HepG2 (cell line): ENCODE measurements around the gene CADPS2. TPM values are rescaled to one million over a fixed set of nuclear protein-coding genes. Genes with fewer than 3 reads are reported as not detected.

Source experiments
- ATAC-seq: fragments of 200-7000 bp; cut with Tn5 transposase; 3 replicates; pipeline ENCODE4 v1.9.1; 2020; ENCODE audit warnings: mild to moderate bottlenecking, moderate library complexity
- BruUV-seq: library from RNA; stranded (reverse); fragments of 400-500 nt; replicated peaks from 2 replicates; lab custom pipeline; 2021; lab: Mats Ljungman, UMichigan
- CTCF ChIA-PET: fragments of 300-600 bp; formaldehyde crosslinking; extraction: SDS; loops from one replicate; lab custom pipeline; 2021; ENCODE audit warnings: low total read pairs, inconsistent platforms, low intra/inter-chr PET ratio; lab: Yijun Ruan, JAX
- POLR2A ChIA-PET: fragments of 350-600 bp; sonication (Branson Sonifier 250); formaldehyde crosslinking; loops from one replicate; lab custom pipeline; 2020; ENCODE audit warnings: antibody characterized with exemption, inconsistent platforms; lab: Yijun Ruan, JAX
- DNase-seq: peaks from one replicate; pipeline ENCODE4 v3.0.0-alpha.2; 2015; ENCODE audit warnings: low spot score
- FAIRE-seq: peaks from 3 replicates; lab custom pipeline; 2011; peaks lifted over from hg19 to GRCh38; lab: Jason Lieb, UNC
- H2AFZ ChIP-seq: one replicate; pipeline ENCODE4 v1.6.1; 2011; ENCODE audit warnings: low read length, inconsistent platforms
- H3K27ac ChIP-seq: fragments of 300-600 bp; 3 replicates; pipeline ENCODE4 v1.8.0; 2011; ENCODE audit warnings: mixed run types, mild to moderate bottlenecking, mixed read lengths, low read length, inconsistent platforms; ENCODE audit not compliant: insufficient read depth; ENCODE audit errors: extremely low read length
- H3K27me3 ChIP-seq, 2 experiments: fragments of 200-600 bp in 1 of 2; 2 replicates in 1 of 2; 3 replicates in 1 of 2; pipeline versions ENCODE4 v1.6.0 to v1.8.0; 2011; ENCODE audit warnings: low read length in 2 of 2, mild to moderate bottlenecking in 2 of 2, moderate library complexity in 2 of 2, inconsistent platforms in 1 of 2; ENCODE audit not compliant: insufficient read depth in 2 of 2, control insufficient read depth in 1 of 2
- H3K36me3 ChIP-seq, 2 experiments: fragments of 200-600 bp in 1 of 2; replicated peaks in 1 of 2; 2 replicates in 1 of 2; 3 replicates in 1 of 2; pipeline versions ENCODE4 v1.5.1 to v1.8.0; 2011; ENCODE audit warnings: low read length in 2 of 2, inconsistent platforms in 1 of 2; ENCODE audit not compliant: insufficient read depth in 2 of 2, control insufficient read depth in 1 of 2
- H3K4me1 ChIP-seq: 2 replicates; pipeline ENCODE4 v1.5.1; 2012; ENCODE audit warnings: low read length, inconsistent platforms; ENCODE audit not compliant: insufficient read depth
- H3K4me2 ChIP-seq: 2 replicates; pipeline ENCODE4 v1.6.0; 2011; ENCODE audit warnings: low read depth, low read length, inconsistent platforms
- H3K4me3 ChIP-seq, 3 experiments: fragments of 200-600 bp in 1 of 3; sonication (generic), shearing (Covaris generic) in 1 of 3; replicated peaks in 1 of 3; 2 replicates each; pipeline ENCODE4 v1.5.1; 2011 to 2016; ENCODE audit warnings: low read length in 3 of 3, inconsistent platforms in 2 of 3, low read depth in 2 of 3, mild to moderate bottlenecking in 2 of 3, control low read depth in 1 of 3, mixed read lengths in 1 of 3; ENCODE audit not compliant: insufficient read depth in 1 of 3
- H3K79me2 ChIP-seq: one replicate; pipeline ENCODE4 v1.6.1; 2011; ENCODE audit warnings: low read length, inconsistent platforms; ENCODE audit not compliant: insufficient read depth
- H3K9ac ChIP-seq: 2 replicates; pipeline ENCODE4 v1.6.0; 2011; ENCODE audit warnings: mild to moderate bottlenecking, low read depth, low read length, inconsistent platforms; ENCODE audit not compliant: insufficient read depth
- H3K9me3 ChIP-seq: 2 replicates; pipeline ENCODE4 v1.5.1; 2012; ENCODE audit warnings: mild to moderate bottlenecking, low read length
- H4K20me1 ChIP-seq: 2 replicates; pipeline ENCODE4 v1.6.0; 2011; ENCODE audit warnings: inconsistent platforms, mild to moderate bottlenecking, low read length, moderate library complexity; ENCODE audit not compliant: insufficient read depth
- ETS1 ChIP-seq: sonication (generic); formaldehyde crosslinking; IDR thresholded peaks from 2 replicates; pipeline ENCODE4 v1.4.0; 2020; ENCODE audit warnings: missing genetic modification reagents
- FLYWCH1 ChIP-seq: sonication (generic); formaldehyde crosslinking; IDR thresholded peaks from 2 replicates; pipeline ENCODE4 v1.8.1; 2023; ENCODE audit warnings: mild to moderate bottlenecking, missing genetic modification reagents
- PHF20 ChIP-seq: sonication (generic); formaldehyde crosslinking; IDR thresholded peaks from 2 replicates; pipeline ENCODE4 v1.5.0; 2020; ENCODE audit warnings: mild to moderate bottlenecking, missing genetic modification reagents
- PLSCR1 ChIP-seq: sonication (generic); formaldehyde crosslinking; IDR thresholded peaks from 2 replicates; pipeline ENCODE4 v1.5.0; 2020; ENCODE audit warnings: missing genetic modification reagents, mild to moderate bottlenecking, borderline replicate concordance
- SNRNP70 ChIP-seq: fragments of 200-400 bp; formaldehyde crosslinking; IDR thresholded peaks from 2 replicates; pipeline ENCODE4 v1.6.1; 2017; ENCODE audit warnings: mild to moderate bottlenecking, low read depth, low read length, moderate library complexity
- SOX13 ChIP-seq, 3 experiments: fragments of 450-650 bp in 1 of 3; sonication (generic) in 1 of 3; formaldehyde crosslinking in 1 of 3; IDR thresholded peaks in 2 of 3; conservative IDR thresholded peaks in 1 of 3; 2 replicates each; pipeline versions ENCODE4 v1.5.0 to v1.6.1; 2016 to 2020; ENCODE audit warnings: antibody characterized with exemption in 1 of 3, mild to moderate bottlenecking in 1 of 3, missing compliant biosample characterization in 1 of 3, missing genetic modification reagents in 1 of 3, moderate library complexity in 1 of 3
- ZNF556 ChIP-seq: sonication (generic); formaldehyde crosslinking; IDR thresholded peaks from 2 replicates; pipeline ENCODE4 v1.4.0; 2020; ENCODE audit warnings: mild to moderate bottlenecking, missing genetic modification reagents, borderline replicate concordance
- ZNF777 ChIP-seq: sonication (generic); formaldehyde crosslinking; IDR thresholded peaks from 2 replicates; pipeline ENCODE4 v1.4.0; 2020; ENCODE audit warnings: missing genetic modification reagents
- ZNF879 ChIP-seq: sonication (generic); formaldehyde crosslinking; IDR thresholded peaks from 2 replicates; pipeline ENCODE4 v1.8.1; 2023; ENCODE audit warnings: missing genetic modification reagents
- in situ Hi-C: cut with HindIII; loops from 2 replicates; pipeline ENCODE4 v1.10.0; 2017; ENCODE audit warnings: low pct_unique_long_range_greater_than_20kb; ENCODE audit not compliant: extremely low pct_ligation_motif_present
- intact Hi-C: fragments of 100-400 bp; cut with micrococcal nuclease; formaldehyde crosslinking; loops from one replicate; pipeline ENCODE4 v1.10.0; 2022; ENCODE audit not compliant: unreplicated experiment
- polyA plus RNA-seq, 8 experiments: library from polyadenylated mRNA; depleted of rRNA in 3 of 8; stranded (reverse) in 7 of 8; unstranded in 1 of 8; fragments of >200 nt; fragmentation: Illumina TruSeq in 4 of 8; extraction: Trizol in 4 of 8; gene quantifications; 2 replicates each; pipeline versions ENCODE4 v1.2.1 to v1.2.3, GENCODE V29; 2011 to 2016; ENCODE audit warnings: low read depth in 4 of 8, missing spikeins in 1 of 8, mixed read lengths in 1 of 8; ENCODE audit not compliant: insufficient read depth in 1 of 8
- total RNA-seq, 5 experiments: library from RNA; depleted of rRNA; stranded (reverse); fragments of >200 nt; fragmentation: Illumina TruSeq; extraction: Trizol; gene quantifications; 2 replicates each; pipeline ENCODE4 v1.2.3, GENCODE V29; 2016; ENCODE audit warnings: low read depth in 1 of 5
- TF ChIP-seq, protein P1 (sequence below): sonication (generic); formaldehyde crosslinking; IDR thresholded peaks from 2 replicates; pipeline ENCODE4 v1.4.0; 2020; ENCODE audit warnings: missing genetic modification reagents

Gene CADPS2
- total and polyA plus RNA-seq, 2 of the 13 experiments (the other 11 are each of a cell fraction or from before 2014, with no cell fraction given) = 17.6 to 43.8 TPM

GRCh38 chr7:122604251-122604650, 282.0 kb downstream of the CADPS2 start:
- ChIA-PET CTCF (no interaction called here), POLR2A (no interaction called here)
- intact Hi-C loops (no loop called here), in situ Hi-C loops (no loop called here)
- Histone ChIP-seq H3K9me3 (no peaks in the 10 kb centered on the region), H3K36me3 (peaks cover 1 to 3% of the 10 kb centered on the region in 2 experiments; a peak in 2 of 5 replicates), H3K27me3 (no peaks in the 10 kb centered on the region), H2AFZ (no peak overlapping the region), H4K20me1 (no peaks in the 10 kb centered on the region), H3K4me1 (peaks cover 12% of the 10 kb centered on the region), H3K27ac (no peak overlapping the region), H3K79me2 (no peaks in the 10 kb centered on the region), H3K4me2 (no peak overlapping the region), H3K4me3 (no peak overlapping the region), H3K9ac (no peak overlapping the region)
- FAIRE-seq (no peak), ATAC-seq (no peak), DNase-seq (no peak)
- no peak for TF ChIP-seq ZNF879 (CRISPR knock-in tag)
- no peak for TF ChIP-seq ETS1 (CRISPR knock-in tag)
- no peak for TF ChIP-seq FLYWCH1 (CRISPR knock-in tag)
- no peak for TF ChIP-seq SOX13 (IDR thresholded peaks at IDR 0.05)
- no peak for TF ChIP-seq SOX13 (CRISPR knock-in tag; conservative IDR thresholded peaks at IDR 0.05 in 1 of 2, IDR thresholded peaks at IDR 0.05 in 1 of 2)
- no peak for TF ChIP-seq ZNF556 (CRISPR knock-in tag)
- TF ChIP-seq, protein P1, sequence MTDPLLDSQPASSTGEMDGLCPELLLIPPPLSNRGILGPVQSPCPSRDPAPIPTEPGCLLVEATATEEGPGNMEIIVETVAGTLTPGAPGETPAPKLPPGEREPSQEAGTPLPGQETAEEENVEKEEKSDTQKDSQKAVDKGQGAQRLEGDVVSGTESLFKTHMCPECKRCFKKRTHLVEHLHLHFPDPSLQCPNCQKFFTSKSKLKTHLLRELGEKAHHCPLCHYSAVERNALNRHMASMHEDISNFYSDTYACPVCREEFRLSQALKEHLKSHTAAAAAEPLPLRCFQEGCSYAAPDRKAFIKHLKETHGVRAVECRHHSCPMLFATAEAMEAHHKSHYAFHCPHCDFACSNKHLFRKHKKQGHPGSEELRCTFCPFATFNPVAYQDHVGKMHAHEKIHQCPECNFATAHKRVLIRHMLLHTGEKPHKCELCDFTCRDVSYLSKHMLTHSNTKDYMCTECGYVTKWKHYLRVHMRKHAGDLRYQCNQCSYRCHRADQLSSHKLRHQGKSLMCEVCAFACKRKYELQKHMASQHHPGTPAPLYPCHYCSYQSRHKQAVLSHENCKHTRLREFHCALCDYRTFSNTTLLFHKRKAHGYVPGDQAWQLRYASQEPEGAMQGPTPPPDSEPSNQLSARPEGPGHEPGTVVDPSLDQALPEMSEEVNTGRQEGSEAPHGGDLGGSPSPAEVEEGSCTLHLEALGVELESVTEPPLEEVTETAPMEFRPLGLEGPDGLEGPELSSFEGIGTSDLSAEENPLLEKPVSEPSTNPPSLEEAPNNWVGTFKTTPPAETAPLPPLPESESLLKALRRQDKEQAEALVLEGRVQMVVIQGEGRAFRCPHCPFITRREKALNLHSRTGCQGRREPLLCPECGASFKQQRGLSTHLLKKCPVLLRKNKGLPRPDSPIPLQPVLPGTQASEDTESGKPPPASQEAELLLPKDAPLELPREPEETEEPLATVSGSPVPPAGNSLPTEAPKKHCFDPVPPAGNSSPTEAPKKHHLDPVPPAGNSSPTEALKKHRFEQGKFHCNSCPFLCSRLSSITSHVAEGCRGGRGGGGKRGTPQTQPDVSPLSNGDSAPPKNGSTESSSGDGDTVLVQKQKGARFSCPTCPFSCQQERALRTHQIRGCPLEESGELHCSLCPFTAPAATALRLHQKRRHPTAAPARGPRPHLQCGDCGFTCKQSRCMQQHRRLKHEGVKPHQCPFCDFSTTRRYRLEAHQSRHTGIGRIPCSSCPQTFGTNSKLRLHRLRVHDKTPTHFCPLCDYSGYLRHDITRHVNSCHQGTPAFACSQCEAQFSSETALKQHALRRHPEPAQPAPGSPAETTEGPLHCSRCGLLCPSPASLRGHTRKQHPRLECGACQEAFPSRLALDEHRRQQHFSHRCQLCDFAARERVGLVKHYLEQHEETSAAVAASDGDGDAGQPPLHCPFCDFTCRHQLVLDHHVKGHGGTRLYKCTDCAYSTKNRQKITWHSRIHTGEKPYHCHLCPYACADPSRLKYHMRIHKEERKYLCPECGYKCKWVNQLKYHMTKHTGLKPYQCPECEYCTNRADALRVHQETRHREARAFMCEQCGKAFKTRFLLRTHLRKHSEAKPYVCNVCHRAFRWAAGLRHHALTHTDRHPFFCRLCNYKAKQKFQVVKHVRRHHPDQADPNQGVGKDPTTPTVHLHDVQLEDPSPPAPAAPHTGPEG = no peak
- no peak for TF ChIP-seq PHF20
- no peak for TF ChIP-seq ZNF777 (CRISPR knock-in tag)
- no peak for TF ChIP-seq PLSCR1 (CRISPR knock-in tag)
- TF ChIP-seq SNRNP70 = no peak
- BruUV-seq = no TSS peak
